ENCODE data around the gene WDPCP. TPM values are rescaled to one million over a fixed set of nuclear protein-coding genes. Genes with fewer than 3 reads are reported as not detected.

The WDPCP gene
- total RNA-seq, 2 donors from 2014 or later = 8.4 to 12.6 TPM

- WGBS = 85% methylated on average over 2 of the region's 2 CpGs
- TF ChIP-seq POLR2A (IDR thresholded peaks at IDR 0.05) (no peak), POLR2AphosphoS5 (IDR thresholded peaks at IDR 0.05) (no peak)
- TF ChIP-seq, protein P1, sequence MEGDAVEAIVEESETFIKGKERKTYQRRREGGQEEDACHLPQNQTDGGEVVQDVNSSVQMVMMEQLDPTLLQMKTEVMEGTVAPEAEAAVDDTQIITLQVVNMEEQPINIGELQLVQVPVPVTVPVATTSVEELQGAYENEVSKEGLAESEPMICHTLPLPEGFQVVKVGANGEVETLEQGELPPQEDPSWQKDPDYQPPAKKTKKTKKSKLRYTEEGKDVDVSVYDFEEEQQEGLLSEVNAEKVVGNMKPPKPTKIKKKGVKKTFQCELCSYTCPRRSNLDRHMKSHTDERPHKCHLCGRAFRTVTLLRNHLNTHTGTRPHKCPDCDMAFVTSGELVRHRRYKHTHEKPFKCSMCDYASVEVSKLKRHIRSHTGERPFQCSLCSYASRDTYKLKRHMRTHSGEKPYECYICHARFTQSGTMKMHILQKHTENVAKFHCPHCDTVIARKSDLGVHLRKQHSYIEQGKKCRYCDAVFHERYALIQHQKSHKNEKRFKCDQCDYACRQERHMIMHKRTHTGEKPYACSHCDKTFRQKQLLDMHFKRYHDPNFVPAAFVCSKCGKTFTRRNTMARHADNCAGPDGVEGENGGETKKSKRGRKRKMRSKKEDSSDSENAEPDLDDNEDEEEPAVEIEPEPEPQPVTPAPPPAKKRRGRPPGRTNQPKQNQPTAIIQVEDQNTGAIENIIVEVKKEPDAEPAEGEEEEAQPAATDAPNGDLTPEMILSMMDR (IDR thresholded peaks at IDR 0.05) = no peak
- peaks cover 0 to 4% of the 10 kb centered on the region in 2 donors for H3K36me3 ChIP-seq
- no peaks in the 10 kb centered on the region for H3K9me3 ChIP-seq
- no peak overlapping the region for H3K4me3 ChIP-seq
- intact Hi-C loops (cut with DNase I) = no loop called here
- no peak overlapping the region for H3K27ac ChIP-seq
- H3K27me3 ChIP-seq (replicated peaks; ENCODE audit: insufficient read depth) = no peaks in the 10 kb centered on the region
- no peak for DNase-seq (ENCODE audit: low spot score)
- H3K4me1 ChIP-seq (replicated peaks) = no peaks in the 10 kb centered on the region
These were observed 10.7 kb upstream of the WDPCP start for GRCh38 chr2:63598981-63599380.

DNA sequence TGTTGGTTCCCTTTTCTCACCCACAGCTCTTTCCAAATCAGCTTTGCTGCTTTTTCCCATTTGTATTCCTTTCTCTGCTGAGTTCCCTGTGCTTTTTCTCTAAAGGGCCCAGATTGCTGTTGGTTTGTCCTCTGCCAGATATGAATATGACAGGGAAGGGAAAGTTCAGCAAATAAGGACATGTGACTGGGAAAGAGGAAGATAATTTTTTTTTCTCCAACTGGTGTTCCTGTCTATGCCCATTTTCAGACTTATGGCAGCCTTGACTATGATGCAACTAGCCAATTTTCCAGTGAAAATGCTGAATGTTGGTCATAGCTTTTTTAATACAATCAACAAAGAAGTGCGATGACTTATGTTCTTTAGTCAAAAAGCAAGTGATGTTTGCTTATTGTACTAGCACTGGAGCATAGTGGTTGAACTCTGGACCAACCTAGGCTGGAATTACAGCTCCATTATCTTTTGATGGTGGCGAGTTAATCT is 8.2 kb upstream of the WDPCP start:
- 91% methylated on average over 2 of the region's 2 CpGs for WGBS
- Histone ChIP-seq H3K4me3 (no peak overlapping the region), H3K4me1 (replicated peaks) (no peaks in the 10 kb centered on the region), H3K9me3 (no peaks in the 10 kb centered on the region), H3K27me3 (replicated peaks; ENCODE audit: insufficient read depth) (no peaks in the 10 kb centered on the region), H3K36me3 (peaks cover 0 to 4% of the 10 kb centered on the region in 2 donors), H3K27ac (no peak overlapping the region)
- TF ChIP-seq, protein P1 (IDR thresholded peaks at IDR 0.05) = no peak
- TF ChIP-seq POLR2AphosphoS5 (IDR thresholded peaks at IDR 0.05) (no peak), POLR2A (IDR thresholded peaks at IDR 0.05) (no peak)
- intact Hi-C loops (cut with DNase I) = no loop called here
- no peak for DNase-seq (ENCODE audit: low spot score)

DNA sequence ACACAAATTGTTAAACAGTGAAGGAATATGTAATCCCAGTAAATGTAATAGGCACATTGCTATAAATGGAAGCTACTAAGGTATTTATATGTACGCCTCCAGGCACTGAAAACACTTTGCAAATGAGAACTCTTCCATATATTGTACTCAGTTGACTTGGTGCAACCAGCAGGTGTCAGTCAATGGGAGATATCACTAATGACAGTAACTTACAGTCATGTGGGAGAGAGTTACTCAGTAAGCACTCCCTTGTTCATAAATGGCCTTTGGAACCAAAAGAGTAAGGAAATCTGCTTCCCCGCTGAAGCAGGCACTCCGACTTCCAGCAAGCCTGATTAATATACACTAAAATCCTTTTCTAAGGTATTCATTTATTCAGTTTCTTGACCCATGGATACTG is 6.4 kb upstream of the WDPCP start:
- H3K9me3 ChIP-seq = no peaks in the 10 kb centered on the region
- H3K36me3 ChIP-seq = no peaks in the 10 kb centered on the region
- intact Hi-C loops (cut with DNase I) = no loop called here
- no peak for TF ChIP-seq POLR2A (IDR thresholded peaks at IDR 0.05)
- TF ChIP-seq, protein P1 (IDR thresholded peaks at IDR 0.05) = no peak
- TF ChIP-seq POLR2AphosphoS5 (IDR thresholded peaks at IDR 0.05) = no peak
- no peak overlapping the region for H3K4me3 ChIP-seq
- no peak for DNase-seq (ENCODE audit: low spot score)
- H3K27ac ChIP-seq = no peak overlapping the region
- H3K27me3 ChIP-seq (replicated peaks; ENCODE audit: insufficient read depth) = no peaks in the 10 kb centered on the region
- WGBS = 94% methylated on average over 3 of the region's 3 CpGs
- H3K4me1 ChIP-seq (replicated peaks) = no peaks in the 10 kb centered on the region

DNA sequence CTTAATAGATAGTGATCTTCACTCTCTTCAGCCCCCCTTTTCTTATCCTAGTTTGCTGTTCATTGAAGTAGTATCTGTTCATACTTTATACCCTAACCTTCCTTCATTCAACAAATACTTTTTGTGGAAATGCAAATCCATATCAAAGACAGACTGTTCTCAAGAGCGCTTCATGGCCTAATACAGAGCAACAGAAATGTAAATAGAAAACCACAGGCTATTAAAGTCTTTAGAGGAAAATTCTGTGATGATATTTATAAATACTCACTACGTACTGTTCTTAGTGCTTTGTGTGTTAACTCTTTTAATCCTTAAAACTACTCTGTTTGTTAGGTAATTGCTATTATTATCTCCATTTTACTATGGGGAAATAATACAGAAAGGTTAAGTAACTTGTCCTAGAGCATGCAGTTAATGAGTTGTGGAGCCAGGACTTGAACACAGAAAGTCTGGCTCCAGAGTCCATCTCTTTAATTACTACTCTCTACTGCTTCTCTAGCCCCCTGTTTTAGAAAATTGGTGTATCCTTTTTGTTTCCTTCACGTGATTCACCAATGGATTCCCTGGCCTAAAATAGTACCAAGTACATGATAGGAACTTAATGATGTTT is 3.4 kb upstream of the WDPCP start:
- no peaks in the 10 kb centered on the region for H3K4me1 ChIP-seq (replicated peaks)
- no peak overlapping the region for H3K4me3 ChIP-seq
- TF ChIP-seq, protein P1 (IDR thresholded peaks at IDR 0.05) = no peak
- TF ChIP-seq POLR2AphosphoS5 (IDR thresholded peaks at IDR 0.05) (no peak), POLR2A (IDR thresholded peaks at IDR 0.05) (no peak)
- no peak for DNase-seq (ENCODE audit: low spot score)
- no peaks in the 10 kb centered on the region for H3K9me3 ChIP-seq
- H3K27ac ChIP-seq = no peak overlapping the region
- 69% methylated on average over 3 of the region's 3 CpGs for WGBS
- intact Hi-C loops (cut with DNase I) = no loop called here
- no peaks in the 10 kb centered on the region for H3K36me3 ChIP-seq
- no peaks in the 10 kb centered on the region for H3K27me3 ChIP-seq (replicated peaks; ENCODE audit: insufficient read depth)
